HepG2 (cell line): Measurements from ENCODE around the gene MISP3. TPM values are rescaled to one million over a fixed set of nuclear protein-coding genes. Genes with fewer than 3 reads are reported as not detected.

Experiments used
- BRF2 ChIP-seq: sonication (generic); formaldehyde crosslinking; IDR thresholded peaks from 2 replicates; pipeline ENCODE4 v1.8.1; 2022; ENCODE audit warnings: mild to moderate bottlenecking, missing genetic modification reagents
- DNMT3B ChIP-seq: conservative IDR thresholded peaks from 2 replicates; pipeline ENCODE4 v1.6.1; 2016; ENCODE audit warnings: missing biosample characterization, control low read depth
- FIP1L1 ChIP-seq: fragments of 200-400 bp; formaldehyde crosslinking; IDR thresholded peaks from 2 replicates; pipeline ENCODE4 v1.6.1; 2018; ENCODE audit warnings: low read depth, mild to moderate bottlenecking, low read length, moderate library complexity, borderline replicate concordance; ENCODE audit not compliant: insufficient read depth
- FOXC1 ChIP-seq: sonication (generic); formaldehyde crosslinking; IDR thresholded peaks from 2 replicates; pipeline ENCODE4 v1.8.0; 2022; ENCODE audit warnings: mild to moderate bottlenecking, missing genetic modification reagents, borderline replicate concordance
- FOXP4 ChIP-seq: sonication (generic); formaldehyde crosslinking; IDR thresholded peaks from 2 replicates; pipeline ENCODE4 v1.4.0; 2020; ENCODE audit warnings: missing genetic modification reagents
- GABPA ChIP-seq, 2 experiments: IDR thresholded peaks; 2 replicates each; pipeline ENCODE4 v1.6.1; 2011 to 2016; ENCODE audit warnings: low read depth in 2 of 2, low read length in 1 of 2, missing biosample characterization in 1 of 2, missing genetic modification characterization in 1 of 2
- KDM3A ChIP-seq: IDR thresholded peaks from 2 replicates; pipeline ENCODE4 v1.6.1; 2018; ENCODE audit warnings: low read depth, missing compliant biosample characterization
- MED13 ChIP-seq: sonication (generic); formaldehyde crosslinking; IDR thresholded peaks from 2 replicates; pipeline ENCODE4 v1.5.0; 2020; ENCODE audit warnings: missing genetic modification reagents
- PHF20 ChIP-seq: sonication (generic); formaldehyde crosslinking; IDR thresholded peaks from 2 replicates; pipeline ENCODE4 v1.5.0; 2020; ENCODE audit warnings: mild to moderate bottlenecking, missing genetic modification reagents
- POLR2A ChIP-seq, 2 experiments: IDR thresholded peaks; 2 replicates each; pipeline ENCODE4 v1.6.1; 2011; ENCODE audit warnings: low read depth in 2 of 2, low read length in 2 of 2, mild to moderate bottlenecking in 1 of 2, moderate library complexity in 1 of 2; ENCODE audit not compliant: insufficient read depth in 1 of 2
- RBM39 ChIP-seq: fragments of 200-400 bp; formaldehyde crosslinking; IDR thresholded peaks from one replicate; pipeline ENCODE4 v1.6.1; 2018; ENCODE audit warnings: antibody characterized with exemption, mild to moderate bottlenecking, low read depth, low read length; ENCODE audit not compliant: poor library complexity, severe bottlenecking
- TBX2 ChIP-seq: sonication (generic); formaldehyde crosslinking; IDR thresholded peaks from 2 replicates; pipeline ENCODE4 v1.5.0; 2020; ENCODE audit warnings: missing genetic modification reagents, mild to moderate bottlenecking, borderline replicate concordance
- TBX3 ChIP-seq: fragments of 450-650 bp; IDR thresholded peaks from 2 replicates; pipeline ENCODE4 v1.6.1; 2017; ENCODE audit warnings: antibody characterized with exemption, mild to moderate bottlenecking, inconsistent platforms, borderline replicate concordance
- U2AF2 ChIP-seq: fragments of 200-400 bp; formaldehyde crosslinking; IDR thresholded peaks from 2 replicates; pipeline ENCODE4 v1.6.1; 2017; ENCODE audit warnings: low read depth, mild to moderate bottlenecking, low read length
- ZBTB25 ChIP-seq: IDR thresholded peaks from 2 replicates; pipeline ENCODE4 v1.6.1; 2018; ENCODE audit warnings: missing genetic modification reagents
- ZBTB44 ChIP-seq: sonication (generic); formaldehyde crosslinking; IDR thresholded peaks from 2 replicates; pipeline ENCODE4 v1.4.0; 2020; ENCODE audit warnings: missing genetic modification reagents
- ZFYVE20 ChIP-seq: sonication (generic); formaldehyde crosslinking; IDR thresholded peaks from 2 replicates; pipeline ENCODE4 v1.8.0; 2023; ENCODE audit warnings: low read depth, mild to moderate bottlenecking, moderate library complexity, missing genetic modification reagents, borderline replicate concordance
- ZNF333 ChIP-seq: sonication (generic); formaldehyde crosslinking; IDR thresholded peaks from 2 replicates; pipeline ENCODE4 v1.4.0; 2020; ENCODE audit warnings: mild to moderate bottlenecking, missing genetic modification reagents, borderline replicate concordance
- ZNF563 ChIP-seq: sonication (generic); formaldehyde crosslinking; IDR thresholded peaks from 2 replicates; pipeline ENCODE4 v1.8.0; 2022; ENCODE audit warnings: mild to moderate bottlenecking, moderate library complexity, missing genetic modification reagents
- ZNF569 ChIP-seq: sonication (generic); formaldehyde crosslinking; IDR thresholded peaks from 2 replicates; pipeline ENCODE4 v1.5.0; 2020; ENCODE audit warnings: mild to moderate bottlenecking, missing genetic modification reagents, moderate library complexity, borderline replicate concordance
- ZNF652 ChIP-seq: IDR thresholded peaks from 2 replicates; pipeline ENCODE4 v1.6.1; 2016; ENCODE audit warnings: low read depth, borderline replicate concordance
- ZNF772 ChIP-seq: sonication (generic); formaldehyde crosslinking; IDR thresholded peaks from 2 replicates; pipeline ENCODE4 v1.5.0; 2020; ENCODE audit warnings: mild to moderate bottlenecking, missing genetic modification reagents
- ZNF792 ChIP-seq: IDR thresholded peaks from 2 replicates; pipeline ENCODE4 v1.6.1; 2016
- polyA plus RNA-seq, 8 experiments: library from polyadenylated mRNA; depleted of rRNA in 3 of 8; stranded (reverse) in 7 of 8; unstranded in 1 of 8; fragments of >200 nt; fragmentation: Illumina TruSeq in 4 of 8; extraction: Trizol in 4 of 8; gene quantifications; 2 replicates each; pipeline versions ENCODE4 v1.2.1 to v1.2.3, GENCODE V29; 2011 to 2016; ENCODE audit warnings: low read depth in 4 of 8, missing spikeins in 1 of 8, mixed read lengths in 1 of 8; ENCODE audit not compliant: insufficient read depth in 1 of 8
- total RNA-seq, 5 experiments: library from RNA; depleted of rRNA; stranded (reverse); fragments of >200 nt; fragmentation: Illumina TruSeq; extraction: Trizol; gene quantifications; 2 replicates each; pipeline ENCODE4 v1.2.3, GENCODE V29; 2016; ENCODE audit warnings: low read depth in 1 of 5

Gene MISP3
- total and polyA plus RNA-seq, 2 of the 13 experiments (the other 11 are each of a cell fraction or from before 2014, with no cell fraction given) = 2.5 to 5.4 TPM

- TF ChIP-seq ZNF772 (CRISPR knock-in tag) (no peak), FIP1L1 (no peak), ZNF563 (CRISPR knock-in tag) (peak; percentile 54; the same call in 1 of the 2 replicates), MED13 (CRISPR knock-in tag) (no peak), U2AF2 (no peak), ZNF569 (CRISPR knock-in tag) (no peak), TBX2 (CRISPR knock-in tag) (no peak; the same call in 1 of the 2 replicates), FOXP4 (CRISPR knock-in tag) (no peak), GABPA (IDR thresholded peaks at IDR 0.05; ENCODE audit: low read depth, low read length) (no peak), GABPA (CRISPR knock-in tag; IDR thresholded peaks at IDR 0.05; ENCODE audit: low read depth) (no peak), ZNF792 (CRISPR knock-in tag) (no peak), BRF2 (CRISPR knock-in tag) (no peak), KDM3A (CRISPR knock-in tag) (no peak), ZNF333 (no peak), FOXC1 (CRISPR knock-in tag) (peak; percentile 56; the same call in 1 of the 2 replicates), POLR2A (IDR thresholded peaks at IDR 0.05; ENCODE audit: insufficient read depth in 1 of 2, low read depth in 2 of 2, low read length in 2 of 2) (peak in 1 of 2 experiments; percentile 62; a peak in 2 of 4 replicates), PHF20 (CRISPR knock-in tag) (no peak), ZBTB25 (CRISPR knock-in tag) (no peak), ZFYVE20 (no peak), TBX3 (no peak), ZBTB44 (CRISPR knock-in tag) (no peak), DNMT3B (CRISPR knock-in tag) (no peak), ZNF652 (CRISPR knock-in tag) (no peak), RBM39 (no peak)
Measured at GRCh38 chr19:14072535-14073260, at the start of gene MISP3 (continued).
